Natural killer cell (primary cell): Measurements from ENCODE around the gene EPHA6. TPM values are rescaled to one million over a fixed set of nuclear protein-coding genes. Genes with fewer than 3 reads are reported as not detected.

Experiments used
- ATAC-seq, 3 donors: fragments of 150-1000 bp in 2 of 3; fragments of 200-7000 bp in 1 of 3; cut with Tn5 transposase; 1 replicate in 1 of 3; 2 replicates in 2 of 3; pipeline ENCODE4 v1.10.0; 2021; ENCODE audit warnings: mild to moderate bottlenecking in 2 of 3, moderate library complexity in 2 of 3
- DNase-seq, 2 donors: peaks; one replicate each; pipeline versions ENCODE4 v3.0.0 to v3.0.0-alpha.2; 2013 to 2021; ENCODE audit warnings: mixed read lengths in 1 of 2
- H3K27ac ChIP-seq: one replicate; pipeline ENCODE4 v1.5.1; 2013; ENCODE audit warnings: mild to moderate bottlenecking, low read length
- H3K27me3 ChIP-seq: one replicate; pipeline ENCODE4 v1.6.1; 2013; ENCODE audit warnings: low read length; ENCODE audit not compliant: control insufficient read depth, insufficient read depth
- H3K36me3 ChIP-seq: one replicate; pipeline ENCODE4 v1.6.1; 2013; ENCODE audit warnings: low read length; ENCODE audit not compliant: control insufficient read depth, insufficient read depth
- H3K4me1 ChIP-seq: one replicate; pipeline ENCODE4 v1.6.1; 2013; ENCODE audit warnings: low read length; ENCODE audit not compliant: control insufficient read depth, insufficient read depth
- H3K4me3 ChIP-seq: one replicate; pipeline ENCODE4 v1.5.1; 2013; ENCODE audit warnings: low read length
- H3K9me3 ChIP-seq: one replicate; pipeline ENCODE4 v1.6.1; 2013; ENCODE audit warnings: low read length; ENCODE audit not compliant: control insufficient read depth, insufficient read depth
- H3K27ac Mint-ChIP-seq, 2 donors: one replicate each; pipeline ENCODE4 v1.8.0; 2022; ENCODE audit warnings: mild to moderate bottlenecking in 2 of 2, mixed read lengths in 2 of 2, moderate library complexity in 1 of 2
- H3K27me3 Mint-ChIP-seq, 2 donors: one replicate each; pipeline ENCODE4 v1.8.0; 2022; ENCODE audit warnings: low read depth in 2 of 2, mixed read lengths in 2 of 2
- H3K36me3 Mint-ChIP-seq: one replicate; pipeline ENCODE4 v1.8.0; 2022; ENCODE audit warnings: mixed read lengths
- H3K4me1 Mint-ChIP-seq, 2 donors: one replicate each; pipeline ENCODE4 v1.8.0; 2022; ENCODE audit warnings: mixed read lengths in 2 of 2
- H3K4me3 Mint-ChIP-seq: one replicate; pipeline ENCODE4 v1.8.0; 2022; ENCODE audit warnings: mild to moderate bottlenecking, moderate library complexity, mixed read lengths
- H3K9me3 Mint-ChIP-seq, 2 donors: one replicate each; pipeline ENCODE4 v1.8.0; 2022; ENCODE audit warnings: mixed read lengths in 2 of 2
- WGBS: methylation state at CpG from one replicate; pipeline ENCODE4 v1.1.7; 2013; ENCODE audit warnings: missing lambda C conversion rate; ENCODE audit not compliant: insufficient coverage; 5-methylcytosine and 5-hydroxymethylcytosine counted together
- intact Hi-C: fragments of 100-400 bp; cut with micrococcal nuclease; formaldehyde crosslinking; loops from one replicate; pipeline ENCODE4 v1.14.2; 2022
- total RNA-seq, 4 donors: library from RNA; stranded (reverse); fragments of 120-200 nt in 1 of 4; gene quantifications; one replicate each; pipeline versions ENCODE4 v1.2.3 to v1.2.4, GENCODE V29; 2013 to 2022
- TF ChIP-seq, protein P1 (sequence below): fragments of 200-600 bp; IDR thresholded peaks from one replicate; pipeline ENCODE4 v1.8.0; 2022; ENCODE audit warnings: antibody characterized with exemption

EPHA6 gene
- total RNA-seq, 3 donors from 2014 or later (not counting 1 experiment from before 2014, with no cell fraction given): not detected

DNA sequence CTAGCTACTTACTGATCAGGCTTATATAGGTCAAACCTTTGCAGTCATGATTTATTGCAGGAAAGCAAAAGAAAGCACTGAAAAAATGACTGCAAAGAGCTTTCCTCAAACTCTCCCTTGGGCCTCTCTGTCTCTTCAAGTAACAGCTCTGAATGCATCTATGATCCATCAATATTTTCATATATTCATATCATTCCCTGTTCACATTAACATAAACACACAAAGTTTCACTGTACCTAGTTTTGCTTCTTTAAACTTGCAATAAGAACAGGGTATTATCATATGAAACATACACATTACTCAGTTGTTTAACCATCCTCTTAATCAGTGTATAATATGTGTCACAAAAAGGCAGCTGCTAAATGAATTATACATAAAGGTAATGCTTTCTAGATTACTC lies 842.2 kb downstream of the EPHA6 start:
- Histone ChIP-seq H3K9me3 (no peaks in the 10 kb centered on the region), H3K4me3 (no peak overlapping the region), H3K4me1 (no peaks in the 10 kb centered on the region), H3K27ac (no peak overlapping the region), H3K27me3 (no peaks in the 10 kb centered on the region), H3K36me3 (no peaks in the 10 kb centered on the region)
- no peak for DNase-seq
- Mint-ChIP-seq H3K4me1 (no peaks in the 10 kb centered on the region), H3K36me3 (no peaks in the 10 kb centered on the region), H3K9me3 (peaks cover 0 to 3% of the 10 kb centered on the region in 2 donors), H3K4me3 (no peak overlapping the region), H3K27me3 (no peaks in the 10 kb centered on the region), H3K27ac (no peak overlapping the region)
- ATAC-seq: no peak
- TF ChIP-seq, protein P1, sequence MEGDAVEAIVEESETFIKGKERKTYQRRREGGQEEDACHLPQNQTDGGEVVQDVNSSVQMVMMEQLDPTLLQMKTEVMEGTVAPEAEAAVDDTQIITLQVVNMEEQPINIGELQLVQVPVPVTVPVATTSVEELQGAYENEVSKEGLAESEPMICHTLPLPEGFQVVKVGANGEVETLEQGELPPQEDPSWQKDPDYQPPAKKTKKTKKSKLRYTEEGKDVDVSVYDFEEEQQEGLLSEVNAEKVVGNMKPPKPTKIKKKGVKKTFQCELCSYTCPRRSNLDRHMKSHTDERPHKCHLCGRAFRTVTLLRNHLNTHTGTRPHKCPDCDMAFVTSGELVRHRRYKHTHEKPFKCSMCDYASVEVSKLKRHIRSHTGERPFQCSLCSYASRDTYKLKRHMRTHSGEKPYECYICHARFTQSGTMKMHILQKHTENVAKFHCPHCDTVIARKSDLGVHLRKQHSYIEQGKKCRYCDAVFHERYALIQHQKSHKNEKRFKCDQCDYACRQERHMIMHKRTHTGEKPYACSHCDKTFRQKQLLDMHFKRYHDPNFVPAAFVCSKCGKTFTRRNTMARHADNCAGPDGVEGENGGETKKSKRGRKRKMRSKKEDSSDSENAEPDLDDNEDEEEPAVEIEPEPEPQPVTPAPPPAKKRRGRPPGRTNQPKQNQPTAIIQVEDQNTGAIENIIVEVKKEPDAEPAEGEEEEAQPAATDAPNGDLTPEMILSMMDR: no peak
- intact Hi-C loops: no loop called here

DNA sequence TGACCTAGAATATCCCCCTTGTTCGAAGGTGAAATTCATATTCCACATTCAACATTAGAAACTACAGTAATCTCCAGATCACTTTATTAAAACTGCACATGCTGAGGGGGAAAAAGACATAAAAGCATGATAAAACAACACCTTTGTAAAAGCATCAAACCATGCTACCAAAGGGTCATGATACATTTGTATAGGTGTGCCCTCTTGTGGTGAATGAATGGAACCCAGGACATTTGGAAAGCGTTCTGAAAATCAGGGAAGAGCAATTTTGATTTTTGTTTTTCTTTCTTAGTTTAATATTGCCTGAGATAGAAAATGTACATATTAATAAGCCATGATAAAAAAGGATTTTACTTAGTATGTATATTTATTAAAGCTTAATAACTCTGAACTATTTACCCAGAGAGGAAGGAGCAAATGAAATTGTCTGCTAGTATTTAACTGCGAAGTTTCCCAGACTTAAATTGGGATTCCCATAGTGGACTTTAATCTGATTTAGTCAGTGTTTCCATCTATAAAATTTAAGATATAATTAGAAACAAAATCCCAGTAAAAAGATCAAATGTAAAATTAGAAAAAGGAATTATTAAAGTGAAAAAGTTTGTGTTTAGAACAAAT lies 844.4 kb downstream of the EPHA6 start:
- TF ChIP-seq, protein P1: no peak
- no peak for DNase-seq
- ATAC-seq: no peak
- Mint-ChIP-seq H3K4me1 (no peaks in the 10 kb centered on the region), H3K9me3 (no peaks in the 10 kb centered on the region), H3K27ac (no peak overlapping the region), H3K36me3 (no peaks in the 10 kb centered on the region), H3K27me3 (no peaks in the 10 kb centered on the region), H3K4me3 (no peak overlapping the region)
- Histone ChIP-seq H3K4me1 (no peaks in the 10 kb centered on the region), H3K27me3 (no peaks in the 10 kb centered on the region), H3K4me3 (no peak overlapping the region), H3K9me3 (no peaks in the 10 kb centered on the region), H3K36me3 (no peaks in the 10 kb centered on the region), H3K27ac (no peak overlapping the region)
- intact Hi-C loops: no loop called here
- 60% methylated on average over 1 of the region's 3 CpGs for WGBS

DNA sequence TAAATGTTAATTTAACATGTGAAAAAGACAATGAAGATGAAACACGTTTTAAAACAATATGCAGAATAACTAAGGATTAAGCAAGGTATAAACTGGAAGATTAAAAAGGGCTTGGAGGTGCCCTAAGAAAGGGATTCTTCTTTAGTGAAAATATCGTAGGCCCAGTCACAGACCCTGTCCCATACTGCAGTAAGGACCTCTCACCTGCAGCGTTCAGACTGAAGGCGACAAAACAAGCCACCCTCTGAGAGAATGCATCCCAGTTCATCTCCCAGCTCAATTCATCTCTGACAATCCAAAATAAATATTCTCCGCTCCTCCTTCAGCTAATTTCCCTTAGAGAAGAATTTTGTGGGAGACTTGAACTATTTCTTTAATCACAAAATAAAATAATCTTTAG lies 847.9 kb downstream of the EPHA6 start:
- Mint-ChIP-seq H3K27ac (no peak overlapping the region), H3K9me3 (peaks cover 7 to 8% of the 10 kb centered on the region in 2 donors), H3K4me3 (no peak overlapping the region), H3K36me3 (no peaks in the 10 kb centered on the region), H3K4me1 (no peaks in the 10 kb centered on the region), H3K27me3 (no peaks in the 10 kb centered on the region)
- 80% methylated on average over 4 of the region's 5 CpGs for WGBS
- Histone ChIP-seq H3K9me3 (no peaks in the 10 kb centered on the region), H3K27ac (no peak overlapping the region), H3K27me3 (no peaks in the 10 kb centered on the region), H3K4me1 (no peaks in the 10 kb centered on the region), H3K4me3 (no peak overlapping the region), H3K36me3 (no peaks in the 10 kb centered on the region)
- DNase-seq (no peak), ATAC-seq (no peak)
- intact Hi-C loops: no loop called here
- TF ChIP-seq, protein P1: no peak

DNA sequence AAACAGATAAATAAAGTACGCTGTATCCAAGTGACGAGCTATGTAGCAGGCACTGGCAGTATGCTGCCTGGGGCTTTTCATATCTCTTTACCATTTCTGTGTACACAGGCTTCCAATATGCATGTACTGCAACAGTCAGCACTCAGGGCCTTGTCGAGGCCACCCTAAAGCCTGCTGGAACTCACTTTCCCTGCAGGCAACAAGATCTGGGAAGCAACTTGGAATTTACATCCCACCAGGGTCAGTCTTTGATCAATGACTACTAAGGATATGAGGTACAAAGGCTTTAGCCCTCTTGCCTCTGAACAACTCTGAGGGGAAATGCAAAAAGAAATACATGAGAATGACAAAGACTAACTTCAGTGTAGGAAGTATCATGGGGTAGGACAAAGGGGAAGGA lies 848.4 kb downstream of the EPHA6 start:
- no peaks in the 10 kb centered on the region for H3K36me3 ChIP-seq
- 86% methylated on average over 3 of the region's 3 CpGs for WGBS
- H3K4me1 ChIP-seq: no peaks in the 10 kb centered on the region
- Mint-ChIP-seq H3K36me3 (no peaks in the 10 kb centered on the region), H3K4me3 (no peak overlapping the region), H3K9me3 (peaks cover 7 to 8% of the 10 kb centered on the region in 2 donors), H3K27ac (no peak overlapping the region), H3K4me1 (no peaks in the 10 kb centered on the region), H3K27me3 (no peaks in the 10 kb centered on the region)
- intact Hi-C loops: no loop called here
- TF ChIP-seq, protein P1: no peak
- no peaks in the 10 kb centered on the region for H3K9me3 ChIP-seq
- DNase-seq (no peak), ATAC-seq (no peak)
- no peak overlapping the region for H3K4me3 ChIP-seq
- no peaks in the 10 kb centered on the region for H3K27me3 ChIP-seq
- H3K27ac ChIP-seq: no peak overlapping the region
